ENCODE results near the gene FCRLB. TPM values are rescaled to one million over a fixed set of nuclear protein-coding genes. Genes with fewer than 3 reads are reported as not detected.

The FCRLB gene
- total RNA-seq, 4 donors from 2014 or later = 0.64 TPM; not detected in 3

GRCh38 chr1:161726473-161727255 lies 5.3 kb downstream of the FCRLB start:
- intact Hi-C loops (cut with DNase I; ENCODE audit: low total_unique reads) = no loop called here
- WGBS, 2 donors (ENCODE audit: low coverage in 1 of 2) = 0% methylated on average over 16 of the region's 83 CpGs; no CpG with 5 or more reads in 1 of the 2 donors

GRCh38 chr1:161727256-161727924 lies 6.0 kb downstream of the FCRLB start:
- peaks cover 0 to 22% (median 13%) of the 10 kb centered on the region in 4 donors for H3K4me1 ChIP-seq
- H3K27me3 ChIP-seq = peaks cover 56% of the 10 kb centered on the region
- no peaks in the 10 kb centered on the region for H3K9me3 ChIP-seq
- peak; percentile 15 for DNase-seq
- WGBS, 2 donors (ENCODE audit: low coverage in 1 of 2) = 6 to 8% methylated on average over 5 to 38 of the region's 38 CpGs
- intact Hi-C loops (cut with DNase I; ENCODE audit: low total_unique reads) = no loop called here
- in situ Hi-C loops (cut with MboI; ENCODE audit: low pct_ligation_motif_present in 1 of 4, low pct_unique_long_range_greater_than_20kb in 1 of 4, low sequenced_read_pairs in 3 of 4) = loop anchor here (25.0 kb wide), 4 partner anchors 90 to 665 kb away; partner anchors contain the start of genes FCGR3B (in 3 of the 4) and ARHGAP30 (in 1 of the 4)
- TF ChIP-seq POLR2A (IDR thresholded peaks at IDR 0.05) (peak; percentile 0), POLR2AphosphoS5 (IDR thresholded peaks at IDR 0.05) (no peak)
- no peaks in the 10 kb centered on the region for H3K36me3 ChIP-seq
- H3K4me3 ChIP-seq = peak overlapping the region; percentile 37 to 73 (median 63)
- peak overlapping the region; percentile 80 to 92 (median 85) for H3K27ac ChIP-seq

More at GRCh38 chr1:161726473-161727255, 5.3 kb downstream of the FCRLB start:
- DNase-seq = peak; percentile 85
- Histone ChIP-seq H3K36me3 (no peaks in the 10 kb centered on the region), H3K4me3 (peak overlapping the region; percentile 37 to 73 (median 63)), H3K4me1 (peaks cover 0 to 22% (median 13%) of the 10 kb centered on the region in 4 donors), H3K27me3 (peaks cover 56% of the 10 kb centered on the region), H3K27ac (peak overlapping the region; percentile 80 to 92 (median 85)), H3K9me3 (no peaks in the 10 kb centered on the region)
- in situ Hi-C loops (cut with MboI; ENCODE audit: low pct_ligation_motif_present in 1 of 4, low pct_unique_long_range_greater_than_20kb in 1 of 4, low sequenced_read_pairs in 3 of 4) = loop anchor here (25.0 kb wide), 4 partner anchors 89 to 664 kb away; partner anchors contain the start of genes FCGR3B (in 3 of the 4) and ARHGAP30 (in 1 of the 4)
- TF ChIP-seq POLR2A (IDR thresholded peaks at IDR 0.05) = peak; percentile 57
- peak; percentile 35 to 68 (median 53) for TF ChIP-seq POLR2AphosphoS5 (IDR thresholded peaks at IDR 0.05)
- peak in 1 of 5 experiments; percentile 5 for TF ChIP-seq CTCF (IDR thresholded peaks at IDR 0.05)
- TF ChIP-seq EP300 (IDR thresholded peaks at IDR 0.05; ENCODE audit: low read depth) = no peak

- peaks cover 62% of the 10 kb centered on the region for H3K27me3 ChIP-seq
- TF ChIP-seq CTCF (IDR thresholded peaks at IDR 0.05) (no peak), EP300 (IDR thresholded peaks at IDR 0.05; ENCODE audit: low read depth) (no peak), POLR2A (IDR thresholded peaks at IDR 0.05) (no peak), POLR2AphosphoS5 (IDR thresholded peaks at IDR 0.05) (no peak)
- no peaks in the 10 kb centered on the region for H3K36me3 ChIP-seq
- H3K4me1 ChIP-seq = peaks cover 0 to 22% (median 13%) of the 10 kb centered on the region in 4 donors
- H3K9me3 ChIP-seq = no peaks in the 10 kb centered on the region
- no peak overlapping the region for H3K27ac ChIP-seq
- intact Hi-C loops (cut with DNase I; ENCODE audit: low total_unique reads) (no loop called here), in situ Hi-C loops (cut with MboI; ENCODE audit: low pct_ligation_motif_present in 1 of 4, low pct_unique_long_range_greater_than_20kb in 1 of 4, low sequenced_read_pairs in 3 of 4) (loop anchor here (25.0 kb wide), 4 partner anchors 91 to 666 kb away; partner anchors contain the start of genes FCGR3B (in 3 of the 4) and ARHGAP30 (in 1 of the 4))
- 84 to 86% methylated on average over 7 of the region's 7 CpGs for WGBS, 2 donors (ENCODE audit: low coverage in 1 of 2)
- no peak overlapping the region for H3K4me3 ChIP-seq
- DNase-seq = no peak
Measured at GRCh38 chr1:161728376-161729226, 7.3 kb downstream of the FCRLB start.

GRCh38 chr1:161730050-161730564 lies 8.8 kb downstream of the FCRLB start:
- Histone ChIP-seq H3K27ac (no peak overlapping the region), H3K4me3 (no peak overlapping the region), H3K4me1 (peaks cover 0 to 22% (median 13%) of the 10 kb centered on the region in 4 donors), H3K27me3 (peaks cover 58% of the 10 kb centered on the region), H3K36me3 (no peaks in the 10 kb centered on the region), H3K9me3 (no peaks in the 10 kb centered on the region)
- 54% methylated on average over 5 to 6 of the region's 6 CpGs for WGBS, 2 donors (ENCODE audit: low coverage in 1 of 2)
- DNase-seq = no peak
- no peak for TF ChIP-seq EP300 (IDR thresholded peaks at IDR 0.05; ENCODE audit: low read depth)
- intact Hi-C loops (cut with DNase I; ENCODE audit: low total_unique reads) (loop anchor here (10.0 kb wide), 1 partner anchor 245 kb away; no protein-coding TSS in a partner anchor), in situ Hi-C loops (cut with MboI; ENCODE audit: low pct_ligation_motif_present in 1 of 4, low pct_unique_long_range_greater_than_20kb in 1 of 4, low sequenced_read_pairs in 3 of 4) (loop anchor here (10.0 to 25.0 kb wide), 5 partner anchors 93 to 668 kb away; partner anchors contain the start of genes FCGR3B (in 3 of the 4) and ARHGAP30 (in 1 of the 4))

All from transverse colon (tissue), 4 donors.